ENCODE data around the gene PDZRN3.

The PDZRN3 gene

GRCh38 chr3:73427048-73427706 is 197.6 kb downstream of the PDZRN3 start:
- Mint-ChIP-seq H3K27ac (no peak overlapping the region), H3K4me3 (no peak overlapping the region), H3K4me1 (no peaks in the 10 kb centered on the region), H3K36me3 (ENCODE audit: low read depth) (no peaks in the 10 kb centered on the region), H3K27me3 (peaks cover 4% of the 10 kb centered on the region), H3K9me3 (no peaks in the 10 kb centered on the region)
- DNase-seq (no peak), ATAC-seq (no peak)

- DNase-seq (no peak), ATAC-seq (no peak)
- Mint-ChIP-seq H3K9me3 (no peaks in the 10 kb centered on the region), H3K27ac (no peak overlapping the region), H3K4me3 (no peak overlapping the region), H3K4me1 (no peaks in the 10 kb centered on the region), H3K27me3 (peaks cover 2% of the 10 kb centered on the region), H3K36me3 (ENCODE audit: low read depth) (no peaks in the 10 kb centered on the region)
These were observed 198.1 kb downstream of the PDZRN3 start for GRCh38 chr3:73426606-73427005.

GRCh38 chr3:73423116-73423515 is 201.6 kb downstream of the PDZRN3 start:
- ATAC-seq (no peak), DNase-seq (no peak)
- Mint-ChIP-seq H3K36me3 (ENCODE audit: low read depth) (no peaks in the 10 kb centered on the region), H3K9me3 (no peaks in the 10 kb centered on the region), H3K4me1 (no peaks in the 10 kb centered on the region), H3K27me3 (peaks cover 2% of the 10 kb centered on the region), H3K4me3 (no peak overlapping the region), H3K27ac (no peak overlapping the region)

GRCh38 chr3:73422571-73422970 is 202.2 kb downstream of the PDZRN3 start:
- H3K36me3 Mint-ChIP-seq (ENCODE audit: low read depth): no peaks in the 10 kb centered on the region
- no peak overlapping the region for H3K27ac Mint-ChIP-seq
- H3K9me3 Mint-ChIP-seq: no peaks in the 10 kb centered on the region
- ATAC-seq (no peak), DNase-seq (no peak)
- H3K4me1 Mint-ChIP-seq: no peaks in the 10 kb centered on the region
- H3K27me3 Mint-ChIP-seq: peaks cover 2% of the 10 kb centered on the region
- no peak overlapping the region for H3K4me3 Mint-ChIP-seq

GRCh38 chr3:73419942-73420341 is 204.8 kb downstream of the PDZRN3 start:
- Mint-ChIP-seq H3K4me1 (no peaks in the 10 kb centered on the region), H3K36me3 (ENCODE audit: low read depth) (no peaks in the 10 kb centered on the region), H3K27ac (no peak overlapping the region), H3K27me3 (peaks cover 2% of the 10 kb centered on the region), H3K9me3 (no peaks in the 10 kb centered on the region), H3K4me3 (no peak overlapping the region)
- DNase-seq (no peak), ATAC-seq (no peak)

- H3K27me3 Mint-ChIP-seq: peaks cover 2% of the 10 kb centered on the region
- DNase-seq (no peak), ATAC-seq (no peak)
- H3K27ac Mint-ChIP-seq: no peak overlapping the region
- no peaks in the 10 kb centered on the region for H3K36me3 Mint-ChIP-seq (ENCODE audit: low read depth)
- no peak overlapping the region for H3K4me3 Mint-ChIP-seq
- H3K9me3 Mint-ChIP-seq: no peaks in the 10 kb centered on the region
- no peaks in the 10 kb centered on the region for H3K4me1 Mint-ChIP-seq
These were observed 205.4 kb downstream of the PDZRN3 start for GRCh38 chr3:73419179-73419803.

GRCh38 chr3:73418681-73419080 is 206.1 kb downstream of the PDZRN3 start:
- H3K36me3 Mint-ChIP-seq (ENCODE audit: low read depth): no peaks in the 10 kb centered on the region
- peaks cover 2% of the 10 kb centered on the region for H3K27me3 Mint-ChIP-seq
- H3K9me3 Mint-ChIP-seq: no peaks in the 10 kb centered on the region
- ATAC-seq (no peak), DNase-seq (no peak)
- no peaks in the 10 kb centered on the region for H3K4me1 Mint-ChIP-seq
- no peak overlapping the region for H3K27ac Mint-ChIP-seq
- no peak overlapping the region for H3K4me3 Mint-ChIP-seq

GRCh38 chr3:73415118-73415517 is 209.6 kb downstream of the PDZRN3 start:
- no peaks in the 10 kb centered on the region for H3K36me3 Mint-ChIP-seq (ENCODE audit: low read depth)
- H3K4me1 Mint-ChIP-seq: no peaks in the 10 kb centered on the region
- H3K4me3 Mint-ChIP-seq: no peak overlapping the region
- ATAC-seq (no peak), DNase-seq (no peak)
- H3K27me3 Mint-ChIP-seq: no peaks in the 10 kb centered on the region
- H3K27ac Mint-ChIP-seq: no peak overlapping the region
- no peaks in the 10 kb centered on the region for H3K9me3 Mint-ChIP-seq

- H3K27me3 Mint-ChIP-seq: peaks cover 3% of the 10 kb centered on the region
- no peak overlapping the region for H3K27ac Mint-ChIP-seq
- no peak overlapping the region for H3K4me3 Mint-ChIP-seq
- H3K4me1 Mint-ChIP-seq: no peaks in the 10 kb centered on the region
- ATAC-seq (no peak), DNase-seq (no peak)
- no peaks in the 10 kb centered on the region for H3K9me3 Mint-ChIP-seq
- no peaks in the 10 kb centered on the region for H3K36me3 Mint-ChIP-seq (ENCODE audit: low read depth)
These were observed 211.1 kb downstream of the PDZRN3 start for GRCh38 chr3:73413619-73414018.

GRCh38 chr3:73411993-73412392 is 212.7 kb downstream of the PDZRN3 start:
- no peaks in the 10 kb centered on the region for H3K9me3 Mint-ChIP-seq
- ATAC-seq: no peak

GRCh38 chr3:73411545-73411944 is 213.2 kb downstream of the PDZRN3 start:
- no peaks in the 10 kb centered on the region for H3K4me1 Mint-ChIP-seq
- no peak overlapping the region for H3K27ac Mint-ChIP-seq
- H3K36me3 Mint-ChIP-seq (ENCODE audit: low read depth): no peaks in the 10 kb centered on the region
- ATAC-seq (no peak), DNase-seq (no peak)
- H3K4me3 Mint-ChIP-seq: no peak overlapping the region
- peaks cover 3% of the 10 kb centered on the region for H3K27me3 Mint-ChIP-seq
- H3K9me3 Mint-ChIP-seq: no peaks in the 10 kb centered on the region

More at GRCh38 chr3:73411993-73412392, 212.7 kb downstream of the PDZRN3 start:
- Mint-ChIP-seq H3K4me1 (no peaks in the 10 kb centered on the region), H3K27ac (no peak overlapping the region), H3K4me3 (no peak overlapping the region), H3K27me3 (peaks cover 3% of the 10 kb centered on the region), H3K36me3 (ENCODE audit: low read depth) (no peaks in the 10 kb centered on the region)
- no peak for DNase-seq

GRCh38 chr3:73409138-73409763 is 215.5 kb downstream of the PDZRN3 start:
- ATAC-seq: no peak
- Mint-ChIP-seq H3K27me3 (peaks cover 3% of the 10 kb centered on the region), H3K4me1 (no peaks in the 10 kb centered on the region), H3K9me3 (no peaks in the 10 kb centered on the region), H3K36me3 (ENCODE audit: low read depth) (no peaks in the 10 kb centered on the region), H3K27ac (no peak overlapping the region), H3K4me3 (no peak overlapping the region)
- DNase-seq: no peak

GRCh38 chr3:73408634-73409033 is 216.1 kb downstream of the PDZRN3 start:
- Mint-ChIP-seq H3K4me3 (no peak overlapping the region), H3K9me3 (no peaks in the 10 kb centered on the region), H3K27ac (no peak overlapping the region), H3K4me1 (no peaks in the 10 kb centered on the region), H3K27me3 (peaks cover 3% of the 10 kb centered on the region), H3K36me3 (ENCODE audit: low read depth) (no peaks in the 10 kb centered on the region)
- ATAC-seq (no peak), DNase-seq (no peak)

- Mint-ChIP-seq H3K4me3 (no peak overlapping the region), H3K27me3 (peaks cover 3% of the 10 kb centered on the region), H3K9me3 (no peaks in the 10 kb centered on the region), H3K27ac (no peak overlapping the region), H3K36me3 (ENCODE audit: low read depth) (no peaks in the 10 kb centered on the region), H3K4me1 (no peaks in the 10 kb centered on the region)
- ATAC-seq: no peak
- DNase-seq: no peak
These were observed 217.2 kb downstream of the PDZRN3 start for GRCh38 chr3:73407577-73407976.

GRCh38 chr3:73405853-73406252 is 218.9 kb downstream of the PDZRN3 start:
- ATAC-seq (no peak), DNase-seq (no peak)
- H3K27me3 Mint-ChIP-seq: peaks cover 3% of the 10 kb centered on the region
- no peaks in the 10 kb centered on the region for H3K9me3 Mint-ChIP-seq
- no peaks in the 10 kb centered on the region for H3K36me3 Mint-ChIP-seq (ENCODE audit: low read depth)
- H3K4me1 Mint-ChIP-seq: no peaks in the 10 kb centered on the region
- no peak overlapping the region for H3K4me3 Mint-ChIP-seq
- no peak overlapping the region for H3K27ac Mint-ChIP-seq

All from activated naive CD8-positive, alpha-beta T cell treated with anti-CD3 and anti-CD28 coated beads, Interleukin-2, amount 50 U/mL, for 24 hours (primary cell).